T-cell (primary cell): Measurements from ENCODE around the gene CHMP2A. TPM values are rescaled to one million over a fixed set of nuclear protein-coding genes. Genes with fewer than 3 reads are reported as not detected.

Source experiments
- ATAC-seq, 4 experiments: fragments of 200-7000 bp in 3 of 4; fragments of 150-1000 bp in 1 of 4; cut with Tn5 transposase; replicated peaks in 1 of 4; 1 replicate in 3 of 4; 2 replicates in 1 of 4; pipeline ENCODE4 v1.10.0; 2021; ENCODE audit warnings: moderate library complexity in 3 of 4, mild to moderate bottlenecking in 2 of 4, moderate number of reproducible peaks in 1 of 4
- CTCF ChIA-PET, 2 donors: fragments of 300-600 bp; sonication (Branson Sonifier 250); formaldehyde crosslinking; loops; one replicate each; lab custom pipeline; 2022; ENCODE audit warnings: antibody characterized with exemption in 2 of 2; lab: Charles Lee
- POLR2A ChIA-PET, 2 donors: fragments of 300-600 bp; sonication (Branson Sonifier 250); formaldehyde crosslinking; loops; one replicate each; lab custom pipeline; 2022; ENCODE audit warnings: antibody characterized with exemption in 2 of 2; lab: Charles Lee
- DNase-seq, 35 experiments: peaks; one replicate each; pipeline versions ENCODE4 v3.0.0 to v3.0.0-alpha.2; 2013 to 2023
- H3K27ac ChIP-seq: one replicate; pipeline ENCODE4 v1.5.1; 2013; ENCODE audit warnings: low read length
- H3K27me3 ChIP-seq, 2 experiments: replicated peaks in 1 of 2; 1 replicate in 1 of 2; 2 replicates in 1 of 2; pipeline versions ENCODE4 v1.6.1 to v1.7.0; 2013; ENCODE audit warnings: low read length in 1 of 2, mixed read lengths in 1 of 2; ENCODE audit not compliant: control insufficient read depth in 2 of 2, insufficient read depth in 2 of 2; ENCODE audit errors: extremely low read depth in 1 of 2
- H3K36me3 ChIP-seq, 2 donors: 1 replicate in 1 of 2; 2 replicates in 1 of 2; pipeline versions ENCODE4 v1.6.1 to v1.7.0; 2013; ENCODE audit warnings: low read length in 1 of 2; ENCODE audit not compliant: control insufficient read depth in 2 of 2, insufficient read depth in 1 of 2; ENCODE audit errors: extremely low read depth in 1 of 2
- H3K4me1 ChIP-seq, 2 experiments: 1 replicate in 1 of 2; 2 replicates in 1 of 2; pipeline versions ENCODE4 v1.6.1 to v1.7.0; 2013; ENCODE audit warnings: low read length in 2 of 2, mixed read lengths in 1 of 2; ENCODE audit not compliant: insufficient read depth in 2 of 2, control insufficient read depth in 1 of 2; ENCODE audit errors: extremely low read depth in 1 of 2
- H3K4me3 ChIP-seq, 2 donors: 1 replicate in 1 of 2; 2 replicates in 1 of 2; pipeline versions ENCODE4 v1.5.1 to v1.7.0; 2013; ENCODE audit warnings: mild to moderate bottlenecking in 2 of 2, low read length in 1 of 2, moderate library complexity in 1 of 2; ENCODE audit not compliant: control insufficient read depth in 1 of 2; ENCODE audit errors: extremely low read depth in 1 of 2
- H3K9me3 ChIP-seq: 2 replicates; pipeline ENCODE4 v1.7.0; 2013
- H3K27ac Mint-ChIP-seq, 2 donors: one replicate each; pipeline ENCODE4 v1.8.0; 2020 to 2021; ENCODE audit warnings: mild to moderate bottlenecking in 2 of 2, mixed read lengths in 2 of 2
- H3K27me3 Mint-ChIP-seq, 2 donors: one replicate each; pipeline ENCODE4 v1.8.0; 2021 to 2022; ENCODE audit warnings: mixed read lengths in 2 of 2
- H3K36me3 Mint-ChIP-seq: one replicate; pipeline ENCODE4 v1.8.0; 2021; ENCODE audit warnings: mixed read lengths
- H3K4me1 Mint-ChIP-seq, 3 donors: one replicate each; pipeline ENCODE4 v1.8.0; 2020 to 2022; ENCODE audit warnings: mixed read lengths in 3 of 3, mild to moderate bottlenecking in 1 of 3
- H3K4me3 Mint-ChIP-seq, 3 donors: one replicate each; pipeline ENCODE4 v1.8.0; 2020 to 2022; ENCODE audit warnings: mild to moderate bottlenecking in 3 of 3, mixed read lengths in 3 of 3, moderate library complexity in 3 of 3
- H3K9me3 Mint-ChIP-seq, 3 donors: one replicate each; pipeline ENCODE4 v1.8.0; 2020 to 2022; ENCODE audit warnings: mixed read lengths in 3 of 3
- WGBS: methylation state at CpG from one replicate; pipeline ENCODE4 v1.1.5; 2013; ENCODE audit warnings: missing lambda C conversion rate; ENCODE audit not compliant: insufficient coverage; 5-methylcytosine and 5-hydroxymethylcytosine counted together
- total RNA-seq, 35 experiments: library from RNA in 6 of 35; stranded (reverse) in 6 of 35; fragments of 120-200 nt in 1 of 35; gene quantifications; one replicate each; pipeline versions ENCODE4 v1.2.1 to v1.2.4 and lab custom pipeline; 2013 to 2026

CHMP2A gene
- total RNA-seq, 5 donors from 2014 or later (not counting 1 experiment from before 2014, with no cell fraction given): 61.5 to 82.9 (median 79.3) TPM

DNA sequence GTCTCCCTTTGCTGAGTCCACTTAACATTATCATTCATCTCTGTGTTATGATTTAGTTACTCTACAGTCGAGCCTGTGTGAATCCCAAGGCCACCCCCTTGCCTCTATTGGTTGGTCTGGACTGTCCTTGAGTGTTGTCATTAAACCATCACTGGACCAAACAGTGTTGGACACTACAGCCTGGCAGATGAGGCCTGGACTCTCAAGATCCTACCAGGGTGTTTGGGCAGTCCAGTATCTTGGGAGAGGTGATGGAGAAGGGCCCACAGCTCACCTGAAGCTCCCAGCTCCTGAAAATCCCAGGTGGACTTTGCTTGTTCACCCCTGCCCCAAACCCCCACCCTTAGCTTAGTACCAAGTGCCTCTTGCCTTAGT is 3.8 kb downstream of the CHMP2A start:
- Histone ChIP-seq H3K27me3 (no peaks in the 10 kb centered on the region), H3K4me1 (peaks cover 13 to 59% of the 10 kb centered on the region in 2 experiments), H3K9me3 (no peaks in the 10 kb centered on the region), H3K4me3 (no peak overlapping the region), H3K27ac (no peak overlapping the region), H3K36me3 (peaks cover 18 to 73% of the 10 kb centered on the region in 2 donors)
- peak overlapping the region in 1 of 3 donors; percentile 21 for H3K4me3 Mint-ChIP-seq
- CTCF ChIA-PET: no interaction called here
- H3K4me1 Mint-ChIP-seq: peaks cover 48 to 58% (median 57%) of the 10 kb centered on the region in 3 donors
- no peaks in the 10 kb centered on the region for H3K27me3 Mint-ChIP-seq
- H3K36me3 Mint-ChIP-seq: peaks cover 49% of the 10 kb centered on the region
- no peaks in the 10 kb centered on the region for H3K9me3 Mint-ChIP-seq
- H3K27ac Mint-ChIP-seq: no peak overlapping the region
- no peak for ATAC-seq
- POLR2A ChIA-PET: interaction anchor here in 1 of 2 donors (0.6 kb wide), 1 partner anchor 21 kb away, joined by 3 read pairs; no protein-coding TSS in a partner anchor
- no peak for DNase-seq
- WGBS: no CpG with 5 or more reads among the region's 1 CpG

GRCh38 chr19:58550362-58551122 is 4.4 kb downstream of the CHMP2A start:
- no peak overlapping the region for H3K27ac Mint-ChIP-seq
- H3K4me1 ChIP-seq: peaks cover 18 to 59% of the 10 kb centered on the region in 2 experiments
- CTCF ChIA-PET: no interaction called here

GRCh38 chr19:58549664-58550361 is 5.1 kb downstream of the CHMP2A start:
- H3K4me1 ChIP-seq: peaks cover 18 to 60% of the 10 kb centered on the region in 2 experiments
- no peaks in the 10 kb centered on the region for H3K27me3 ChIP-seq
- no peak overlapping the region for H3K27ac ChIP-seq
- Mint-ChIP-seq H3K9me3 (no peaks in the 10 kb centered on the region), H3K4me1 (peaks cover 47 to 58% (median 54%) of the 10 kb centered on the region in 3 donors), H3K4me3 (no peak overlapping the region), H3K27ac (no peak overlapping the region), H3K36me3 (peaks cover 50% of the 10 kb centered on the region), H3K27me3 (no peaks in the 10 kb centered on the region)
- WGBS: 94% methylated on average over 4 of the region's 11 CpGs
- no peak overlapping the region for H3K4me3 ChIP-seq
- ChIA-PET CTCF (no interaction called here), POLR2A (no interaction called here)
- ATAC-seq (no peak), DNase-seq (no peak)
- no peaks in the 10 kb centered on the region for H3K9me3 ChIP-seq
- H3K36me3 ChIP-seq: peaks cover 18 to 71% of the 10 kb centered on the region in 2 donors

More at GRCh38 chr19:58550362-58551122, 4.4 kb downstream of the CHMP2A start:
- H3K27me3 ChIP-seq: no peaks in the 10 kb centered on the region
- DNase-seq: no peak
- Mint-ChIP-seq H3K4me1 (peaks cover 49 to 60% (median 59%) of the 10 kb centered on the region in 3 donors), H3K27me3 (no peaks in the 10 kb centered on the region), H3K4me3 (no peak overlapping the region), H3K9me3 (no peaks in the 10 kb centered on the region), H3K36me3 (peaks cover 52% of the 10 kb centered on the region)
- no peak for ATAC-seq
- 99% methylated on average over 12 of the region's 13 CpGs for WGBS
- POLR2A ChIA-PET: interaction anchor here in 1 of 2 donors (0.6 kb wide), 1 partner anchor 21 kb away, joined by 3 read pairs; no protein-coding TSS in a partner anchor
- H3K27ac ChIP-seq: no peak overlapping the region
- no peaks in the 10 kb centered on the region for H3K9me3 ChIP-seq
- H3K4me3 ChIP-seq: no peak overlapping the region
- peaks cover 18 to 71% of the 10 kb centered on the region in 2 donors for H3K36me3 ChIP-seq

DNA sequence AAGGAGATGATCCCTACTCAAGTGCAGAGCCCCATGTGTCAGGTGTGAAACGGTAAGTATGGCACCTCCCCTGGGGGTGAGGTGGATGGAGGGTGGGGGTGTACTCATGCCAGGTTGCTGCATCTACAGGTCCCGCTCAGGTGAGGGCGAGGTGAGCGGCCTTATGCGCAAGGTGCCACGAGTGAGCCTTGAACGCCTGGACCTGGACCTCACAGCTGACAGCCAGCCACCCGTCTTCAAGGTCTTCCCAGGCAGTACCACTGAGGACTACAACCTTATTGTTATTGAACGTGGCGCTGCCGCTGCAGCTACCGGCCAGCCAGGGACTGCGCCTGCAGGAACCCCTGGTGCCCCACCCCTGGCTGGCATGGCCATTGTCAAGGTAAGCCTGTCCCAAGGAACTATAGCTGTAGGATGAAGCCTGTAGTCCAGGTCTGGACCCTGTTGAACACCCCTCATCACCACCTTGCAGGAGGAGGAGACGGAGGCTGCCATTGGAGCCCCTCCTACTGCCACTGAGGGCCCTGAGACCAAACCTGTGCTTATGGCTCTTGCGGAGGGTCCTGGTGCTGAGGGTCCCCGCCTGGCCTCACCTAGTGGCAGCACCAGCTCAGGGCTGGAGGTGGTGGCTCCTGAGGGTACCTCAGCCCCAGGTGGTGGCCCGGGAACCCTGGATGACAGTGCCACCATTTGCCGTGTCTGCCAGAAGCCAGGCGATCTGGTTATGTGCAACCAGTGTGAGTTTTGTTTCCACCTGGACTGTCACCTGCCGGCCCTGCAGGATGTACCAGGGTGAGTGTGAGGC is 5.8 kb downstream of the CHMP2A start:
- no peaks in the 10 kb centered on the region for H3K9me3 Mint-ChIP-seq
- Histone ChIP-seq H3K36me3 (peaks cover 18 to 71% of the 10 kb centered on the region in 2 donors), H3K4me1 (peaks cover 14 to 54% of the 10 kb centered on the region in 2 experiments), H3K4me3 (no peak overlapping the region), H3K27ac (no peak overlapping the region), H3K9me3 (no peaks in the 10 kb centered on the region), H3K27me3 (no peaks in the 10 kb centered on the region)
- no peak overlapping the region for H3K27ac Mint-ChIP-seq
- no peak for ATAC-seq
- H3K4me1 Mint-ChIP-seq: peaks cover 41 to 52% (median 46%) of the 10 kb centered on the region in 3 donors
- no peaks in the 10 kb centered on the region for H3K27me3 Mint-ChIP-seq
- no peak for DNase-seq
- CTCF ChIA-PET: no interaction called here
- 94% methylated on average over 15 of the region's 20 CpGs for WGBS
- H3K36me3 Mint-ChIP-seq: peaks cover 50% of the 10 kb centered on the region
- H3K4me3 Mint-ChIP-seq: no peak overlapping the region
- POLR2A ChIA-PET: no interaction called here

- Histone ChIP-seq H3K9me3 (no peaks in the 10 kb centered on the region), H3K36me3 (peaks cover 18 to 66% of the 10 kb centered on the region in 2 donors), H3K4me1 (peaks cover 12 to 53% of the 10 kb centered on the region in 2 experiments), H3K27me3 (peaks cover 0 to 3% of the 10 kb centered on the region in 2 experiments), H3K27ac (no peak overlapping the region), H3K4me3 (no peak overlapping the region)
- WGBS: 91% methylated on average over 12 of the region's 18 CpGs
- ChIA-PET POLR2A (no interaction called here), CTCF (no interaction called here)
- Mint-ChIP-seq H3K4me3 (peak overlapping the region in 1 of 3 donors; percentile 20), H3K9me3 (no peaks in the 10 kb centered on the region), H3K27ac (no peak overlapping the region), H3K4me1 (peaks cover 41 to 48% (median 44%) of the 10 kb centered on the region in 3 donors), H3K27me3 (no peaks in the 10 kb centered on the region), H3K36me3 (peaks cover 41% of the 10 kb centered on the region)
- DNase-seq (no peak), ATAC-seq (no peak)
Observed at GRCh38 chr19:58547323-58548312, 7.3 kb downstream of the CHMP2A start.
